Peyer's patch (tissue), 4 donors: ENCODE results near the gene HIC2. TPM values are rescaled to one million over a fixed set of nuclear protein-coding genes. Genes with fewer than 3 reads are reported as not detected.
"Not testable (repeated sequence)": the region's sequence is repeated elsewhere in the genome, so short reads cannot be mapped to it uniquely, and the experiment has no call there.

Experiments used
- DNase-seq, 3 donors: peaks; one replicate each; pipeline ENCODE4 v3.0.0-alpha.2; 2017 to 2019
- H3K27ac ChIP-seq, 4 donors: fragments of 200-600 bp; sonication (generic); one replicate each; pipeline ENCODE4 v1.5.1; 2016 to 2019
- H3K27me3 ChIP-seq, 2 donors: fragments of 200-600 bp; sonication (generic); one replicate each; pipeline ENCODE4 v1.5.1; 2019
- H3K36me3 ChIP-seq, 3 donors: fragments of 200-600 bp; sonication (generic); one replicate each; pipeline ENCODE4 v1.5.1; 2016 to 2019
- H3K4me1 ChIP-seq, 4 donors: fragments of 200-600 bp; sonication (generic); one replicate each; pipeline ENCODE4 v1.5.1; 2016 to 2019
- H3K4me3 ChIP-seq, 4 donors: fragments of 200-600 bp; sonication (generic); 1 replicate in 3 of 4; 2 replicates in 1 of 4; pipeline ENCODE4 v1.5.1; 2016 to 2019; ENCODE audit warnings: mild to moderate bottlenecking in 1 of 4
- H3K9me3 ChIP-seq, 4 donors: fragments of 200-600 bp; sonication (generic); one replicate each; pipeline ENCODE4 v1.5.1; 2016 to 2019; ENCODE audit warnings: mild to moderate bottlenecking in 1 of 4
- small RNA-seq, 2 donors: library from RNA; depleted of rRNA; stranded (forward); fragments of <200 nt; gene quantifications; one replicate each; pipeline ENCODE3, GENCODE V24; 2016
- total RNA-seq, 4 donors: library from RNA; depleted of rRNA; stranded (reverse); fragments of >200 nt; gene quantifications; one replicate each; pipeline ENCODE4 v1.1.0, GENCODE V29; 2016

The HIC2 gene
- total RNA-seq, 4 donors from 2014 or later = 5.0 to 9.5 (median 7.4) TPM

DNA sequence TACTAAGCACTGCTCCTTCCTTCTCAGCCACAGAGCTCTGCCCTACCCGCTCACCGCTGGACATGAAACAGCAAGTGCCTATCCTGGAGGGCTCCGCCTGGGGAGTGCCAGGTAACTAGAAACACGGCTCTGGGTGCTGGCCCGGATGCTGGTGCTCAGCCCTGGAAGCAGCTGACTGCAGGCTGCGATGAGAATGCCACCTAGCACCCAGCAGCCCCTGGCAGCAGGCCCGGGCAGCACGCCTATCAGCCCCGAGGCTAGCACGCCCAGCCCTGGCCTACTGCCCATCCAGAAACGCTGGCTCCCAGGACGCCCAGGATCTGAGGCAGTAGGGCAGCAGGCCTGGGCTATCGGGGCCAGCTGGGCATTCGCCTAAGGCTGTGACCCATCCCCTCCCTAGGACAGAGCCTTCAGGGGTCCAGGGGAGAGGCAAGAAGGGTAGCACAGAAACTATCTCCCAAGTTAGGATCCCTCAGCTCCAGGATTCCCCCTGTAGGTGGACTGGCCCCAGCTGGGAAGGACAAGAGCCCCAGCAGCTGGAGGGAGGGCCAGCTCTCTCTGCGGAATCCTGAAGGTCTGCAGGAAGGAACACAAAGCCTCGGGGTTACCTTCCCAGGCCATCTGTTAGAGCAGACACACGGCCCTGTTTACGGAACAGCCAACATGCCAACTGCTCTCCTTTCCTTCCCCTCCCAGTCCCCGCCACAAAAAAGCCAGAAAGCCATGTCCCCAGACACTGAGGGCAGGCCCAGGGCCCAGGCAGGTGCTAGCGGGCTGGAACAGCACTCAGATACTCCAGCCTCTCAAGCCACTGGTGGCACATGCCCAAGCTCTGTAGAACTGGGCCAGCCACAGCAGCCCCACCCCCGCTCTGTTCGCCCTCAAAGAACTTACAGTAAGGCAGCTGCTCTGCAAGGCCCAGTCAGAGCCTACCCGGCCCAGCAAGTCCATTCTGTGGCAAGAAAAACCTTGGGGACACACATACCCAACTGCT lies 76.9 kb downstream of the HIC2 start:
- not testable (repeated sequence) for H3K27ac ChIP-seq, H3K4me3 ChIP-seq, DNase-seq

DNA sequence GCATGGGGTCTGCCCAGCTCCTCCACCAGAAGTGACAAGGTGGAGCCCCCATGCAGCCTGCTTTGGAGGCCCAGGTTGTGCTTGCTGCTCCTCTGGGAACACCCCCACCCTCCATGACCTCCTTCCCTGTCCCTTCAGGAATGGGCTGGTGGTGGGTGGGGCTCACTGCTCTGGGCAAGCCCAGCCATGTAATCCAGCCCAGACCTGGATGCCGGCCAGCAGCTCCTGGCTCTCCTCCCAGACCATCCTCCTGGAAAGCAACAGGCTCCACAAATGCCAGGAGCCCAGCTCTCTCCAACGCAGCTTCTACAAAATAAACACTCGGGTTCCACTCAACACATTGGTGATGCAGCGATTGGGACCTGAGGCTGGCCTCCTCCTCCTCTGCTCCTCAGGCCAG lies 80.8 kb downstream of the HIC2 start:
- H3K27me3 ChIP-seq, H3K4me1 ChIP-seq, H3K27ac ChIP-seq, H3K9me3 ChIP-seq, H3K36me3 ChIP-seq, H3K4me3 ChIP-seq, DNase-seq: not testable (repeated sequence)

More for the DNA sequence above, 76.9 kb downstream of the HIC2 start:
- H3K4me1 ChIP-seq, H3K27me3 ChIP-seq, H3K9me3 ChIP-seq, H3K36me3 ChIP-seq: not testable (repeated sequence)

DNA sequence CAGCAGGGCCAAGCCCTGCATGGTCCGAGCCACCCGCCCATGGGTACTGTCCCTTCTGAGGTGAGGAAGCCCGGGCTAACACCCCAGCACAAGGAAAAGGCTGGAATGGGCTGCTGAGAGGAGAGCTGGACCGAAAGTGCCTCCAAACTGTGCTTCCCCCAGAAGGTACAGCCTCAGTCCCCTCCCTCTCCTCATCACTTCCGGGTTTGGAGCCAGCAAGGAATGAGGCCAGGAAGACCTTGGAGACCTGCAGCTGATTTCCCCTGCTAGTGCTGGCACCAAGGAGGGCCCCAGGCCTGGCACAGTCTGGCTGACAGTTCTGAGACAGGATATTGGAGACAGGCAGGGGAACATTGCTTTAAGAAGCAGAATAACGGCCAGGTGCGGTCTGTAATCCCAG lies 81.3 kb downstream of the HIC2 start:
- H3K27me3 ChIP-seq, H3K4me1 ChIP-seq, H3K27ac ChIP-seq, H3K9me3 ChIP-seq, H3K4me3 ChIP-seq, H3K36me3 ChIP-seq, DNase-seq: not testable (repeated sequence)

DNA sequence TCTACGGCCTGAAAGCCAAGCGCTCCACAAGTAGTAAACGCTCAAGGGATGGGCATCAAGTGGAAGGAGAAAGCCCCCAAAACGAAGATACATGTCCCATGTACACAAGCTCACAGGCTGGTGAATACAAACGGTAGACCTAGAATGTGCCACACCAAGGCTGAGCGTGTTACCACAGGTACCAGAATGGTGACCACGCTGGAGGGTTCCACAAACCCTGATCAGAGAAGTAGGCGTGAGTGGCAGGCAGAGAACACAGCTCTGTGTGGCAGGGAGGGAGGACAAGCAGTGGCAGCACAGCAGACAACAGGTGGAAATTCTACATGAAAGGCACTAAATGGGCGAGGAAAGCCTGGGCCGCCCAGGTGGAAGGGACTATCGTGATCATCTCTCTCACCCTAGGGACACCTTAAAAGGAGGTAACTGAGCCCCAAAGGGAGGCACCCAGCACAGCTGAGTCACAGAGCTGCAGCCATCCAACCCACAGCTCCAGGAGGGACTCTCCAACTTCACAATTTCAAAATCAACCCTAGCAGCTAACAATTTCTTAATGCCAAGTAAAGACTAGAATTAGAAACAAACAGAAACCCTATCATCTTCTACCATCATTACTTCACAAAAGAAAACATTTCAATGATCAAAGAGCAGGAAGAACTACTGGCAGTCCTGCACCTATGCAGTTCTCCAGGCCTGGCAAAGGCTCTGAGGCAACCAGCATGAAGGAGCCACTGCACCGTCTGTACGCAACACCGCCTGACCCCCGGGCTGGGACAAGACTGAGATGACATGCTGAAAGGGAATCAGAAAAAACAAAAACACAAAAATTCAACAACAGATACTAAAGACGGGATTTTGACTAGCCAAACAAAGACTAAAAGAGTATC lies 82.7 kb downstream of the HIC2 start:
- not testable (repeated sequence) for H3K36me3 ChIP-seq, H3K4me3 ChIP-seq, H3K9me3 ChIP-seq, H3K27me3 ChIP-seq, DNase-seq, H3K27ac ChIP-seq, H3K4me1 ChIP-seq

Small RNAs within 50 kb of the gene (small RNA-seq; reads per million reads assigned to genes)
- gene RF00492 (0 reads per million in 2 donors), gene RN7SKP63 (0 reads per million in 2 donors)

Other genes with a start within 250 kb of the HIC2 start
- not detected for gene RIMBP3B, start 33.6 kb upstream of the HIC2 start, total RNA-seq
- gene TMEM191C, start 50.0 kb downstream of the HIC2 start, total RNA-seq = 10 to 100 TPM in 1 of 4 donors, 1 to 10 TPM in 2, under 1 TPM in 1; 0.83 to 14.5 (median 4.0) TPM
- under 1 TPM in 2 of 4 donors, not detected in 2; 0.54 to 0.83 TPM for gene RIMBP3C, start 134.1 kb downstream of the HIC2 start, total RNA-seq
- gene UBE2L3, start 150.3 kb downstream of the HIC2 start, total RNA-seq = 10 to 100 TPM; 42.1 to 69.7 (median 50.1) TPM
- gene YDJC, start 212.7 kb downstream of the HIC2 start, total RNA-seq = 10 to 100 TPM; 36.3 to 54.2 (median 38.8) TPM
- 1 to 10 TPM in 1 of 4 donors, under 1 TPM in 1, not detected in 2; 0.80 to 2.6 TPM for gene CCDC116, start 215.4 kb downstream of the HIC2 start, total RNA-seq
- 10 to 100 TPM; 14.9 to 49.2 (median 30.0) TPM for gene SDF2L1, start 224.9 kb downstream of the HIC2 start, total RNA-seq
- gene PPIL2, start 248.6 kb downstream of the HIC2 start, total RNA-seq = 100 to 1,000 TPM in 1 of 4 donors, 10 to 100 TPM in 3; 55.0 to 131 (median 92.4) TPM